ENCODE data around the gene MAMDC2. TPM values are rescaled to one million over a fixed set of nuclear protein-coding genes. Genes with fewer than 3 reads are reported as not detected.
"Not testable (repeated sequence)": the region's sequence is repeated elsewhere in the genome, so short reads cannot be mapped to it uniquely, and the experiment has no call there.

Gene MAMDC2
- total and polyA plus RNA-seq, 5 donors from 2014 or later, result 0.10 TPM; not detected in 4

GRCh38 chr9:70220216-70220615 is 176.6 kb downstream of the MAMDC2 start:
- Histone ChIP-seq H3K4me1 (ENCODE audit: control insufficient read depth, insufficient read depth, low read length, poor library complexity, severe bottlenecking) (no peaks in the 10 kb centered on the region), H3K27me3 (ENCODE audit: control insufficient read depth, insufficient read depth, low read length) (no peaks in the 10 kb centered on the region), H3K27ac (ENCODE audit: insufficient read depth, low read length, poor library complexity, severe bottlenecking) (no peak overlapping the region), H3K9me3 (ENCODE audit: control insufficient read depth in 2 of 2, low read length in 2 of 2) (no peaks in the 10 kb centered on the region), H3K4me3 (ENCODE audit: low read depth, low read length) (no peak overlapping the region), H3K36me3 (ENCODE audit: control insufficient read depth, insufficient read depth, low read length) (no peaks in the 10 kb centered on the region)
- ATAC-seq (ENCODE audit: low read depth in 2 of 2) (no peak), DNase-seq (no peak)
- Mint-ChIP-seq H3K27me3 (no peaks in the 10 kb centered on the region), H3K4me1 (no peaks in the 10 kb centered on the region), H3K36me3 (peaks cover 9% of the 10 kb centered on the region), H3K9me3 (peaks cover 0 to 2% (median 0%) of the 10 kb centered on the region in 7 donors), H3K27ac (no peak overlapping the region), H3K4me3 (no peak overlapping the region)

- peaks cover 3% of the 10 kb centered on the region for H3K36me3 Mint-ChIP-seq
- no peaks in the 10 kb centered on the region for H3K9me3 ChIP-seq (ENCODE audit: control insufficient read depth in 2 of 2, low read length in 2 of 2)
- H3K27ac Mint-ChIP-seq, result no peak overlapping the region
- no peaks in the 10 kb centered on the region for H3K27me3 ChIP-seq (ENCODE audit: control insufficient read depth, insufficient read depth, low read length)
- H3K4me1 Mint-ChIP-seq, result no peaks in the 10 kb centered on the region
- H3K27me3 Mint-ChIP-seq, result no peaks in the 10 kb centered on the region
- ATAC-seq (ENCODE audit: low read depth in 2 of 2) (no peak), DNase-seq (no peak)
- no peaks in the 10 kb centered on the region for H3K4me1 ChIP-seq (ENCODE audit: control insufficient read depth, insufficient read depth, low read length, poor library complexity, severe bottlenecking)
- no peak overlapping the region for H3K27ac ChIP-seq (ENCODE audit: insufficient read depth, low read length, poor library complexity, severe bottlenecking)
- H3K36me3 ChIP-seq (ENCODE audit: control insufficient read depth, insufficient read depth, low read length), result no peaks in the 10 kb centered on the region
- no peak overlapping the region for H3K4me3 ChIP-seq (ENCODE audit: low read depth, low read length)
- H3K4me3 Mint-ChIP-seq, result no peak overlapping the region
- no peaks in the 10 kb centered on the region for H3K9me3 Mint-ChIP-seq
Measured at GRCh38 chr9:70222354-70222753, 178.7 kb downstream of the MAMDC2 start.

- peaks cover 0 to 1% (median 0%) of the 10 kb centered on the region in 7 donors for H3K9me3 Mint-ChIP-seq
- Histone ChIP-seq H3K27ac (ENCODE audit: insufficient read depth, low read length, poor library complexity, severe bottlenecking) (no peak overlapping the region), H3K27me3 (ENCODE audit: control insufficient read depth, insufficient read depth, low read length) (no peaks in the 10 kb centered on the region), H3K4me3 (ENCODE audit: low read depth, low read length) (no peak overlapping the region), H3K9me3 (ENCODE audit: control insufficient read depth in 2 of 2, low read length in 2 of 2) (no peaks in the 10 kb centered on the region), H3K4me1 (ENCODE audit: control insufficient read depth, insufficient read depth, low read length, poor library complexity, severe bottlenecking) (no peaks in the 10 kb centered on the region), H3K36me3 (ENCODE audit: control insufficient read depth, insufficient read depth, low read length) (no peaks in the 10 kb centered on the region)
- no peak for DNase-seq
- no peak overlapping the region for H3K27ac Mint-ChIP-seq
- ATAC-seq (ENCODE audit: low read depth in 2 of 2), result no peak
- H3K36me3 Mint-ChIP-seq, result peaks cover 3% of the 10 kb centered on the region
- no peak overlapping the region for H3K4me3 Mint-ChIP-seq
- peaks cover 4% of the 10 kb centered on the region for H3K27me3 Mint-ChIP-seq
- no peaks in the 10 kb centered on the region for H3K4me1 Mint-ChIP-seq
Measured at GRCh38 chr9:70228118-70228517, 184.5 kb downstream of the MAMDC2 start.

GRCh38 chr9:70228611-70229010 is 185.0 kb downstream of the MAMDC2 start:
- Mint-ChIP-seq H3K4me1 (no peaks in the 10 kb centered on the region), H3K4me3 (no peak overlapping the region), H3K27me3 (peaks cover 4% of the 10 kb centered on the region), H3K27ac (no peak overlapping the region), H3K36me3 (peaks cover 3% of the 10 kb centered on the region), H3K9me3 (peaks cover 0 to 1% (median 0%) of the 10 kb centered on the region in 7 donors)
- DNase-seq, result no peak
- Histone ChIP-seq H3K9me3 (ENCODE audit: control insufficient read depth in 2 of 2, low read length in 2 of 2) (no peaks in the 10 kb centered on the region), H3K4me3 (ENCODE audit: low read depth, low read length) (no peak overlapping the region), H3K27ac (ENCODE audit: insufficient read depth, low read length, poor library complexity, severe bottlenecking) (no peak overlapping the region), H3K4me1 (ENCODE audit: control insufficient read depth, insufficient read depth, low read length, poor library complexity, severe bottlenecking) (no peaks in the 10 kb centered on the region), H3K27me3 (ENCODE audit: control insufficient read depth, insufficient read depth, low read length) (no peaks in the 10 kb centered on the region), H3K36me3 (ENCODE audit: control insufficient read depth, insufficient read depth, low read length) (no peaks in the 10 kb centered on the region)
- ATAC-seq (ENCODE audit: low read depth in 2 of 2), result no peak

- Histone ChIP-seq H3K27ac (ENCODE audit: insufficient read depth, low read length, poor library complexity, severe bottlenecking) (no peak overlapping the region), H3K4me1 (ENCODE audit: control insufficient read depth, insufficient read depth, low read length, poor library complexity, severe bottlenecking) (no peaks in the 10 kb centered on the region), H3K36me3 (ENCODE audit: control insufficient read depth, insufficient read depth, low read length) (no peaks in the 10 kb centered on the region), H3K4me3 (ENCODE audit: low read depth, low read length) (no peak overlapping the region), H3K9me3 (ENCODE audit: control insufficient read depth in 2 of 2, low read length in 2 of 2) (no peaks in the 10 kb centered on the region), H3K27me3 (ENCODE audit: control insufficient read depth, insufficient read depth, low read length) (no peaks in the 10 kb centered on the region)
- Mint-ChIP-seq H3K27me3 (peaks cover 4% of the 10 kb centered on the region), H3K36me3 (peaks cover 3% of the 10 kb centered on the region), H3K27ac (no peak overlapping the region), H3K4me3 (no peak overlapping the region), H3K9me3 (peaks cover 0 to 1% (median 0%) of the 10 kb centered on the region in 7 donors), H3K4me1 (peaks cover 0 to 2% (median 0%) of the 10 kb centered on the region in 4 donors)
- DNase-seq (no peak), ATAC-seq (ENCODE audit: low read depth in 2 of 2) (no peak)
Measured at GRCh38 chr9:70229026-70229425, 185.4 kb downstream of the MAMDC2 start.

GRCh38 chr9:70229579-70229978 is 185.9 kb downstream of the MAMDC2 start:
- no peak for ATAC-seq (ENCODE audit: low read depth in 2 of 2)
- Mint-ChIP-seq H3K36me3 (peaks cover 3% of the 10 kb centered on the region), H3K4me1 (peaks cover 0 to 2% (median 0%) of the 10 kb centered on the region in 4 donors), H3K4me3 (no peak overlapping the region), H3K27ac (no peak overlapping the region), H3K27me3 (peaks cover 4% of the 10 kb centered on the region), H3K9me3 (peaks cover 0 to 1% (median 0%) of the 10 kb centered on the region in 7 donors)
- Histone ChIP-seq H3K9me3 (ENCODE audit: control insufficient read depth in 2 of 2, low read length in 2 of 2) (no peaks in the 10 kb centered on the region), H3K4me1 (ENCODE audit: control insufficient read depth, insufficient read depth, low read length, poor library complexity, severe bottlenecking) (no peaks in the 10 kb centered on the region), H3K4me3 (ENCODE audit: low read depth, low read length) (no peak overlapping the region), H3K27ac (ENCODE audit: insufficient read depth, low read length, poor library complexity, severe bottlenecking) (no peak overlapping the region), H3K36me3 (ENCODE audit: control insufficient read depth, insufficient read depth, low read length) (no peaks in the 10 kb centered on the region), H3K27me3 (ENCODE audit: control insufficient read depth, insufficient read depth, low read length) (no peaks in the 10 kb centered on the region)
- DNase-seq, result no peak

- no peaks in the 10 kb centered on the region for H3K36me3 ChIP-seq (ENCODE audit: control insufficient read depth, insufficient read depth, low read length)
- H3K4me1 ChIP-seq (ENCODE audit: control insufficient read depth, insufficient read depth, low read length, poor library complexity, severe bottlenecking), result no peaks in the 10 kb centered on the region
- peaks cover 0 to 5% (median 1%) of the 10 kb centered on the region in 7 donors for H3K9me3 Mint-ChIP-seq
- H3K27ac ChIP-seq (ENCODE audit: insufficient read depth, low read length, poor library complexity, severe bottlenecking), result no peak overlapping the region
- peaks cover 0 to 2% (median 0%) of the 10 kb centered on the region in 4 donors for H3K4me1 Mint-ChIP-seq
- no peaks in the 10 kb centered on the region for H3K9me3 ChIP-seq (ENCODE audit: control insufficient read depth in 2 of 2, low read length in 2 of 2)
- no peaks in the 10 kb centered on the region for H3K27me3 ChIP-seq (ENCODE audit: control insufficient read depth, insufficient read depth, low read length)
- no peak for ATAC-seq (ENCODE audit: low read depth in 2 of 2)
- H3K27ac Mint-ChIP-seq, result no peak overlapping the region
- no peak overlapping the region for H3K4me3 Mint-ChIP-seq
- H3K4me3 ChIP-seq (ENCODE audit: low read depth, low read length), result no peak overlapping the region
- peaks cover 7% of the 10 kb centered on the region for H3K27me3 Mint-ChIP-seq
- H3K36me3 Mint-ChIP-seq, result no peaks in the 10 kb centered on the region
- no peak for DNase-seq
Measured at GRCh38 chr9:70232476-70232875, 188.8 kb downstream of the MAMDC2 start.

- ATAC-seq (ENCODE audit: low read depth in 2 of 2); H3K4me1 ChIP-seq (ENCODE audit: control insufficient read depth, insufficient read depth, low read length, poor library complexity, severe bottlenecking); H3K36me3 ChIP-seq (ENCODE audit: control insufficient read depth, insufficient read depth, low read length); H3K27me3 ChIP-seq (ENCODE audit: control insufficient read depth, insufficient read depth, low read length); H3K36me3 Mint-ChIP-seq; H3K4me3 Mint-ChIP-seq; H3K9me3 ChIP-seq (ENCODE audit: control insufficient read depth in 2 of 2, low read length in 2 of 2); H3K4me3 ChIP-seq (ENCODE audit: low read depth, low read length); H3K27ac ChIP-seq (ENCODE audit: insufficient read depth, low read length, poor library complexity, severe bottlenecking); DNase-seq; H3K27ac Mint-ChIP-seq; H3K4me1 Mint-ChIP-seq; H3K9me3 Mint-ChIP-seq: not testable (repeated sequence)
- peaks cover 13% of the 10 kb centered on the region for H3K27me3 Mint-ChIP-seq
Measured at GRCh38 chr9:70234208-70234607, 190.6 kb downstream of the MAMDC2 start.
